Hepatocyte (in vitro differentiated cells): ENCODE data around the gene TANC1. TPM values are rescaled to one million over a fixed set of nuclear protein-coding genes. Genes with fewer than 3 reads are reported as not detected.

Experiments
- DNase-seq: peaks from one replicate; pipeline ENCODE4 v3.0.0-alpha.2; 2016; ENCODE audit warnings: low spot score
- H2AFZ ChIP-seq: fragments of 200-600 bp; sonication (generic); 2 replicates; pipeline ENCODE4 v1.6.0; 2016; ENCODE audit warnings: antibody characterized with exemption, mild to moderate bottlenecking
- H3K27ac ChIP-seq: fragments of 200-600 bp; sonication (generic); 2 replicates; pipeline ENCODE4 v1.5.1; 2016; ENCODE audit warnings: mild to moderate bottlenecking
- H3K27me3 ChIP-seq: fragments of 200-600 bp; sonication (generic); 2 replicates; pipeline ENCODE4 v1.6.1; 2016
- H3K36me3 ChIP-seq: fragments of 200-600 bp; sonication (generic); replicated peaks from 2 replicates; pipeline ENCODE4 v1.5.1; 2016; ENCODE audit warnings: low read depth; ENCODE audit not compliant: insufficient read depth
- H3K4me1 ChIP-seq: fragments of 200-600 bp; sonication (generic); 2 replicates; pipeline ENCODE4 v1.5.1; 2016; ENCODE audit warnings: mild to moderate bottlenecking, moderate library complexity; ENCODE audit not compliant: insufficient read depth
- H3K4me2 ChIP-seq: fragments of 200-600 bp; sonication (generic); 2 replicates; pipeline ENCODE4 v1.6.0; 2016
- H3K4me3 ChIP-seq: fragments of 200-600 bp; sonication (generic); 2 replicates; pipeline ENCODE4 v1.5.1; 2016; ENCODE audit warnings: mild to moderate bottlenecking
- H3K79me2 ChIP-seq: fragments of 200-600 bp; sonication (generic); 2 replicates; pipeline ENCODE4 v1.6.0; 2017; ENCODE audit warnings: mild to moderate bottlenecking
- H3K9me2 ChIP-seq: fragments of 200-600 bp; sonication (generic); replicated peaks from 2 replicates; pipeline ENCODE4 v1.6.0; 2017; ENCODE audit warnings: mild to moderate bottlenecking; ENCODE audit not compliant: insufficient read depth
- H3K9me3 ChIP-seq: fragments of 200-600 bp; sonication (generic); 2 replicates; pipeline ENCODE4 v1.5.1; 2016; ENCODE audit warnings: low read depth, mild to moderate bottlenecking
- H4K20me1 ChIP-seq: fragments of 200-600 bp; sonication (generic); 2 replicates; pipeline ENCODE4 v1.6.0; 2016; ENCODE audit warnings: mild to moderate bottlenecking; ENCODE audit not compliant: insufficient read depth, poor library complexity, severe bottlenecking
- CTCF ChIP-seq: fragments of 200-600 bp; sonication (generic); IDR thresholded peaks from 2 replicates; pipeline ENCODE4 v1.5.1; 2016; ENCODE audit warnings: antibody characterized with exemption, mild to moderate bottlenecking; ENCODE audit not compliant: poor library complexity
- EZH2 ChIP-seq: fragments of 200-600 bp; sonication (generic); IDR thresholded peaks from 2 replicates; pipeline ENCODE4 v1.6.1; 2016; ENCODE audit warnings: antibody characterized with exemption, mild to moderate bottlenecking, borderline replicate concordance
- EZH2phosphoT487 ChIP-seq: fragments of 200-600 bp; sonication (generic); IDR thresholded peaks from one replicate; pipeline ENCODE4 v1.6.1; 2018; ENCODE audit warnings: antibody characterized with exemption, mild to moderate bottlenecking, low read depth, moderate library complexity; ENCODE audit not compliant: unreplicated experiment, severe bottlenecking
- WGBS: methylation state at CpG from one replicate; pipeline ENCODE4 v1.1.6; 2016; ENCODE audit warnings: low lambda C conversion rate; ENCODE audit errors: missing lambda C conversion rate; 5-methylcytosine and 5-hydroxymethylcytosine counted together
- polyA plus RNA-seq: library from polyadenylated mRNA; unstranded; fragments of >200 nt; fragmentation: Nextera tagmentation; extraction: Ambion mirVana; gene quantifications from 2 replicates; pipeline ENCODE4 v1.2.1, GENCODE V29; 2016
- total RNA-seq: library from RNA; depleted of rRNA; stranded (reverse); fragments of >200 nt; gene quantifications from 2 replicates; pipeline ENCODE4 v1.2.3, GENCODE V29; 2014

Gene TANC1
- total and polyA plus RNA-seq, 2 experiments from 2014 or later, result 8.3 to 18.5 TPM

- Histone ChIP-seq H4K20me1 (peaks cover 40% of the 10 kb centered on the region), H3K79me2 (peaks cover 88% of the 10 kb centered on the region), H3K4me3 (no peak overlapping the region), H3K9me3 (no peaks in the 10 kb centered on the region), H3K9me2 (no peaks in the 10 kb centered on the region), H3K4me1 (peaks cover 50% of the 10 kb centered on the region), H2AFZ (no peak overlapping the region), H3K36me3 (no peaks in the 10 kb centered on the region), H3K4me2 (peak overlapping the region; percentile 66), H3K27ac (peak overlapping the region; percentile 29), H3K27me3 (no peaks in the 10 kb centered on the region)
- WGBS, result 26% methylated on average over 5 of the region's 5 CpGs
- TF ChIP-seq EZH2, result no peak
- TF ChIP-seq EZH2phosphoT487, result no peak
- no peak for DNase-seq
Measured at GRCh38 chr2:158995677-158996049, 27.2 kb downstream of the TANC1 start.

GRCh38 chr2:158996378-158996993 lies 28.0 kb downstream of the TANC1 start:
- 94% methylated on average over 4 of the region's 4 CpGs for WGBS
- H3K4me1 ChIP-seq, result peaks cover 50% of the 10 kb centered on the region

GRCh38 chr2:158997037-158997790 lies 28.8 kb downstream of the TANC1 start:
- WGBS, result 57% methylated on average over 4 of the region's 4 CpGs
- Histone ChIP-seq H3K27ac (no peak overlapping the region), H3K27me3 (no peaks in the 10 kb centered on the region), H3K36me3 (no peaks in the 10 kb centered on the region), H3K79me2 (peaks cover 82% of the 10 kb centered on the region), H3K4me2 (peak overlapping the region; percentile 21), H3K4me1 (peaks cover 53% of the 10 kb centered on the region), H2AFZ (no peak overlapping the region), H3K9me3 (no peaks in the 10 kb centered on the region), H4K20me1 (peaks cover 29% of the 10 kb centered on the region), H3K4me3 (no peak overlapping the region), H3K9me2 (no peaks in the 10 kb centered on the region)
- no peak for TF ChIP-seq EZH2
- TF ChIP-seq EZH2phosphoT487, result no peak
- no peak for TF ChIP-seq CTCF
- DNase-seq, result no peak

More at GRCh38 chr2:158996378-158996993, 28.0 kb downstream of the TANC1 start:
- DNase-seq, result no peak
- no peak overlapping the region for H3K4me3 ChIP-seq
- H2AFZ ChIP-seq, result no peak overlapping the region
- peaks cover 35% of the 10 kb centered on the region for H4K20me1 ChIP-seq
- H3K9me2 ChIP-seq, result no peaks in the 10 kb centered on the region
- peaks cover 86% of the 10 kb centered on the region for H3K79me2 ChIP-seq
- peak; percentile 6 for TF ChIP-seq CTCF
- no peak for TF ChIP-seq EZH2phosphoT487
- H3K4me2 ChIP-seq, result peak overlapping the region; percentile 21
- H3K9me3 ChIP-seq, result no peaks in the 10 kb centered on the region
- H3K36me3 ChIP-seq, result no peaks in the 10 kb centered on the region
- H3K27ac ChIP-seq, result no peak overlapping the region
- no peaks in the 10 kb centered on the region for H3K27me3 ChIP-seq
